HG03521 (cell line): ENCODE results near the gene KANK2.

Source experiments
- ATAC-seq: cut with Tn5 transposase; IDR thresholded peaks from one replicate; pipeline ENCODE4 v1.9.1; 2021; ENCODE audit warnings: mild to moderate bottlenecking, moderate library complexity; ENCODE audit not compliant: unreplicated experiment

KANK2 gene

GRCh38 chr19:11226716-11227166, 29.4 kb upstream of the KANK2 start:
- ATAC-seq: no peak

- no peak for ATAC-seq
Measured at GRCh38 chr19:11225815-11226214, 28.5 kb upstream of the KANK2 start.

- no peak for ATAC-seq
Measured at GRCh38 chr19:11225172-11225571, 27.8 kb upstream of the KANK2 start.

- no peak for ATAC-seq
Measured at GRCh38 chr19:11224429-11224828, 27.1 kb upstream of the KANK2 start.

- no peak for ATAC-seq
Measured at GRCh38 chr19:11223200-11223599, 25.9 kb upstream of the KANK2 start.

GRCh38 chr19:11221082-11221598, 23.8 kb upstream of the KANK2 start:
- ATAC-seq: no peak

GRCh38 chr19:11214387-11214786, 17.0 kb upstream of the KANK2 start:
- no peak for ATAC-seq

GRCh38 chr19:11210656-11210928, 13.2 kb upstream of the KANK2 start:
- ATAC-seq: no peak

- no peak for ATAC-seq
Measured at GRCh38 chr19:11209839-11210655, 12.7 kb upstream of the KANK2 start.

- no peak for ATAC-seq
Measured at GRCh38 chr19:11208561-11209471, 11.5 kb upstream of the KANK2 start.

GRCh38 chr19:11205939-11206570, 8.7 kb upstream of the KANK2 start:
- no peak for ATAC-seq

- ATAC-seq: no peak
Measured at GRCh38 chr19:11204943-11205349, 7.6 kb upstream of the KANK2 start.

- no peak for ATAC-seq
Measured at GRCh38 chr19:11204076-11204602, 6.8 kb upstream of the KANK2 start.

GRCh38 chr19:11203194-11204075, 6.1 kb upstream of the KANK2 start:
- no peak for ATAC-seq

GRCh38 chr19:11202488-11203193, 5.3 kb upstream of the KANK2 start:
- ATAC-seq: no peak

- no peak for ATAC-seq
Measured at GRCh38 chr19:11201791-11202190, 4.4 kb upstream of the KANK2 start.

- ATAC-seq: no peak
Measured at GRCh38 chr19:11200931-11201330, 3.6 kb upstream of the KANK2 start.

- no peak for ATAC-seq
Measured at GRCh38 chr19:11200015-11200574, 2.8 kb upstream of the KANK2 start.

GRCh38 chr19:11199517-11199916, 2.2 kb upstream of the KANK2 start:
- ATAC-seq: no peak
